HepG2 (cell line): Measurements from ENCODE around the gene FAM3B. TPM values are rescaled to one million over a fixed set of nuclear protein-coding genes. Genes with fewer than 3 reads are reported as not detected.
A peak's percentile ranks its signal among the peaks of the same experiment; 100 is the strongest.

Experiments used
- ATF6 ChIP-seq: sonication (generic); formaldehyde crosslinking; conservative IDR thresholded peaks from 2 replicates; pipeline ENCODE4 v1.4.0; 2020; ENCODE audit warnings: missing genetic modification reagents
- EZH2 ChIP-seq: conservative IDR thresholded peaks from 2 replicates; pipeline ENCODE4 v1.6.1; 2012; ENCODE audit warnings: mild to moderate bottlenecking, low read depth, low read length, moderate library complexity
- GATAD1 ChIP-seq: IDR thresholded peaks from 2 replicates; pipeline ENCODE4 v1.6.1; 2016; ENCODE audit warnings: missing genetic modification reagents, missing compliant biosample characterization
- HES4 ChIP-seq: sonication (generic); formaldehyde crosslinking; IDR thresholded peaks from 2 replicates; pipeline ENCODE4 v1.9.0; 2021; ENCODE audit warnings: mild to moderate bottlenecking, missing genetic modification reagents, borderline replicate concordance
- HOXA7 ChIP-seq: sonication (generic); formaldehyde crosslinking; IDR thresholded peaks from 2 replicates; pipeline ENCODE4 v1.8.1; 2022; ENCODE audit warnings: mild to moderate bottlenecking, missing genetic modification reagents, moderate library complexity
- KLF15 ChIP-seq: sonication (generic); formaldehyde crosslinking; IDR thresholded peaks from 2 replicates; pipeline ENCODE4 v1.8.1; 2023; ENCODE audit warnings: borderline replicate concordance, mild to moderate bottlenecking, inconsistent platforms, missing genetic modification reagents, mixed read lengths
- PTBP1 ChIP-seq: fragments of 200-400 bp; formaldehyde crosslinking; IDR thresholded peaks from 2 replicates; pipeline ENCODE4 v1.6.1; 2018; ENCODE audit warnings: low read length, low read depth; ENCODE audit not compliant: poor library complexity, severe bottlenecking
- TBL1XR1 ChIP-seq: fragments of 150-350 bp; IDR thresholded peaks from 2 replicates; pipeline ENCODE4 v1.6.1; 2014; ENCODE audit warnings: borderline replicate concordance, low read length; ENCODE audit not compliant: partially characterized antibody
- TCF12 ChIP-seq, 2 experiments: fragments of 450-650 bp in 1 of 2; sonication (generic) in 1 of 2; formaldehyde crosslinking in 1 of 2; IDR thresholded peaks; 2 replicates each; pipeline versions ENCODE4 v1.6.1 to v1.8.0; 2017 to 2022; ENCODE audit warnings: antibody characterized with exemption in 1 of 2, mild to moderate bottlenecking in 1 of 2, missing genetic modification reagents in 1 of 2, moderate library complexity in 1 of 2
- TCF7 ChIP-seq: sonication (generic); IDR thresholded peaks from 2 replicates; pipeline ENCODE4 v1.6.1; 2016; ENCODE audit warnings: antibody characterized with exemption, low read depth
- ZNF180 ChIP-seq: sonication (generic); formaldehyde crosslinking; IDR thresholded peaks from 2 replicates; pipeline ENCODE4 v1.4.0; 2020; ENCODE audit warnings: low read depth, missing genetic modification reagents, borderline replicate concordance
- ZNF24 ChIP-seq: fragments of 450-650 bp; IDR thresholded peaks from 2 replicates; pipeline ENCODE4 v1.6.1; 2017; ENCODE audit warnings: antibody characterized with exemption, mild to moderate bottlenecking
- ZNF430 ChIP-seq: sonication (generic); formaldehyde crosslinking; IDR thresholded peaks from 2 replicates; pipeline ENCODE4 v1.9.0; 2021; ENCODE audit warnings: mild to moderate bottlenecking, missing genetic modification reagents
- ZNF598 ChIP-seq: sonication (generic); formaldehyde crosslinking; IDR thresholded peaks from 2 replicates; pipeline ENCODE4 v1.5.1; 2020; ENCODE audit warnings: mild to moderate bottlenecking, missing genetic modification reagents, borderline replicate concordance
- ZNF605 ChIP-seq: sonication (generic); formaldehyde crosslinking; IDR thresholded peaks from 2 replicates; pipeline ENCODE4 v1.8.0; 2022; ENCODE audit warnings: mild to moderate bottlenecking, missing genetic modification reagents
- ZNF678 ChIP-seq: sonication (generic); formaldehyde crosslinking; IDR thresholded peaks from 2 replicates; pipeline ENCODE4 v1.4.0; 2020; ENCODE audit warnings: mild to moderate bottlenecking, missing genetic modification reagents
- ZNF703 ChIP-seq: sonication (generic); formaldehyde crosslinking; IDR thresholded peaks from 2 replicates; pipeline ENCODE4 v1.5.1; 2020; ENCODE audit warnings: missing genetic modification reagents, mild to moderate bottlenecking, moderate library complexity, borderline replicate concordance
- ZNF781 ChIP-seq: sonication (generic); formaldehyde crosslinking; IDR thresholded peaks from 2 replicates; pipeline ENCODE4 v1.5.1; 2020; ENCODE audit warnings: borderline replicate concordance, mild to moderate bottlenecking, missing genetic modification reagents; ENCODE audit errors: not compliant biosample characterization
- ZSCAN9 ChIP-seq: IDR thresholded peaks from 2 replicates; pipeline ENCODE4 v1.6.1; 2016; ENCODE audit warnings: borderline replicate concordance
- polyA plus RNA-seq, 8 experiments: library from polyadenylated mRNA; depleted of rRNA in 3 of 8; stranded (reverse) in 7 of 8; unstranded in 1 of 8; fragments of >200 nt; fragmentation: Illumina TruSeq in 4 of 8; extraction: Trizol in 4 of 8; gene quantifications; 2 replicates each; pipeline versions ENCODE4 v1.2.1 to v1.2.3, GENCODE V29; 2011 to 2016; ENCODE audit warnings: low read depth in 4 of 8, missing spikeins in 1 of 8, mixed read lengths in 1 of 8; ENCODE audit not compliant: insufficient read depth in 1 of 8
- total RNA-seq, 5 experiments: library from RNA; depleted of rRNA; stranded (reverse); fragments of >200 nt; fragmentation: Illumina TruSeq; extraction: Trizol; gene quantifications; 2 replicates each; pipeline ENCODE4 v1.2.3, GENCODE V29; 2016; ENCODE audit warnings: low read depth in 1 of 5
- TF ChIP-seq, protein P1 (sequence below), 2 experiments: sonication (generic) in 1 of 2; formaldehyde crosslinking in 1 of 2; IDR thresholded peaks; 2 replicates each; pipeline versions ENCODE4 v1.4.0 to v1.6.1; 2016 to 2020; ENCODE audit warnings: borderline replicate concordance in 1 of 2, low read depth in 1 of 2, mild to moderate bottlenecking in 1 of 2, missing genetic modification reagents in 1 of 2

Gene FAM3B
- total and polyA plus RNA-seq, 2 of the 13 experiments (the other 11 are each of a cell fraction or from before 2014, with no cell fraction given), result 46.5 to 62.0 TPM

DNA sequence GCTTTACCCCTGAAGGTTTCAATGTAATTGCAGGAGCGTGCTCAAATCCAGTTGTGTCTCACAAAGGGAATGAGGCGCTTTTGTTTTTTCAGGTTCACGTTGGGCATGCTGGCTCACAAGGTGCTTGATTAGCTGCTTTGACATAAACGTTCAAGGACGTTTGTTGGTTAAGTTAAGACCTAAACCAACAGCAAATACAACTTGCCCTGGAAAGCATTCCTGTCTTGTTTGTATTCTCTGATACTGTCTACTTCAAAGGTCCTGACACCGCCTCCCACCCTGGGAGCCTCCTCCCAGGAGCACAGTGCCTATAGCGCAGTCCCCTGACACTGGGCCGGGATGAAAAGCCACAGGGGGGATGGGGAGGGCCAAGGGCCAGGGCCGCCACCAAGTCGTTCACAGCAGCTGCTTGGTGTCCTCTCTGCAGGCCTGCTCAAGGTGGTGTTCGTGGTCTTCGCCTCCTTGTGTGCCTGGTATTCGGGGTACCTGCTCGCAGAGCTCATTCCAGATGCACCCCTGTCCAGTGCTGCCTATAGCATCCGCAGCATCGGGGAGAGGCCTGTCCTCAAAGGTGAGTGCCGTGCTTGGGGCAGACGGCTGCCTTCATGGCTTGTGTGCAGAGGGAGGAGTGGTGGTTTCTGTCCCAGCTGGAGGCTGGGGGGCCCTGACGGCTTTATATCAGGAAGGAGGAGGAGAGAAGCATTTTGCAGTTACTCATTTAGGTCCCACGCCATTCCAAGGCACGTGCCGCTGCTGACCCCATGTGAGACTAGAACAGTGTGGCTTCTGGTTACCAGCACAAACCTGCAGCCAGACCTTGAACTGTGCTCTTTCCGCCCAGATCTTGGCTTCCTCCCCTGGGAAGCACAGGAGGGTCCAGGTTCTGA lies 6.1 kb downstream of the FAM3B start (continued):
- TF ChIP-seq ATF6 (CRISPR knock-in tag) (no peak), ZNF598 (no peak), HES4 (CRISPR knock-in tag) (peak; percentile 65; the same call in 1 of the 2 replicates), PTBP1 (peak; percentile 53), TBL1XR1 (peak; percentile 54), ZSCAN9 (CRISPR knock-in tag) (peak; percentile 14; the same call in 1 of the 2 replicates), ZNF24 (no peak), GATAD1 (CRISPR knock-in tag) (0 out of 2 replicates have a peak, but pooled peaks have one; percentile 6), HOXA7 (CRISPR knock-in tag) (no peak), KLF15 (no peak), ZNF430 (peak; percentile 66), TCF12 (IDR thresholded peaks at IDR 0.05) (no peak), TCF12 (CRISPR knock-in tag; IDR thresholded peaks at IDR 0.05) (peak; percentile 60; the same call in 1 of the 2 replicates), ZNF605 (CRISPR knock-in tag) (no peak; the same call in 1 of the 2 replicates), EZH2 (no peak), ZNF180 (no peak), ZNF781 (no peak), TCF7 (peak; percentile 97), ZNF678 (CRISPR knock-in tag) (no peak), ZNF703 (CRISPR knock-in tag) (no peak; the same call in 1 of the 2 replicates)
- TF ChIP-seq, protein P1, sequence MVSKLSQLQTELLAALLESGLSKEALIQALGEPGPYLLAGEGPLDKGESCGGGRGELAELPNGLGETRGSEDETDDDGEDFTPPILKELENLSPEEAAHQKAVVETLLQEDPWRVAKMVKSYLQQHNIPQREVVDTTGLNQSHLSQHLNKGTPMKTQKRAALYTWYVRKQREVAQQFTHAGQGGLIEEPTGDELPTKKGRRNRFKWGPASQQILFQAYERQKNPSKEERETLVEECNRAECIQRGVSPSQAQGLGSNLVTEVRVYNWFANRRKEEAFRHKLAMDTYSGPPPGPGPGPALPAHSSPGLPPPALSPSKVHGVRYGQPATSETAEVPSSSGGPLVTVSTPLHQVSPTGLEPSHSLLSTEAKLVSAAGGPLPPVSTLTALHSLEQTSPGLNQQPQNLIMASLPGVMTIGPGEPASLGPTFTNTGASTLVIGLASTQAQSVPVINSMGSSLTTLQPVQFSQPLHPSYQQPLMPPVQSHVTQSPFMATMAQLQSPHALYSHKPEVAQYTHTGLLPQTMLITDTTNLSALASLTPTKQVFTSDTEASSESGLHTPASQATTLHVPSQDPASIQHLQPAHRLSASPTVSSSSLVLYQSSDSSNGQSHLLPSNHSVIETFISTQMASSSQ (IDR thresholded peaks at IDR 0.05; ENCODE audit: low read depth), result peak; percentile 78
- TF ChIP-seq, protein P1 (CRISPR knock-in tag; IDR thresholded peaks at IDR 0.05; ENCODE audit: borderline replicate concordance), result peak; percentile 81; the same call in 1 of the 2 replicates
